Activated CD4-positive, alpha-beta T cell treated with anti-CD3 and anti-CD28 coated beads for 48 hours (primary cell): Measurements from ENCODE around the gene UTF1.
"Not testable (repeated sequence)": the region's sequence is repeated elsewhere in the genome, so short reads cannot be mapped to it uniquely, and the experiment has no call there.

Experiments
- DNase-seq: peaks from one replicate; pipeline ENCODE4 v3.0.0-alpha.2; 2020

The UTF1 gene

DNA sequence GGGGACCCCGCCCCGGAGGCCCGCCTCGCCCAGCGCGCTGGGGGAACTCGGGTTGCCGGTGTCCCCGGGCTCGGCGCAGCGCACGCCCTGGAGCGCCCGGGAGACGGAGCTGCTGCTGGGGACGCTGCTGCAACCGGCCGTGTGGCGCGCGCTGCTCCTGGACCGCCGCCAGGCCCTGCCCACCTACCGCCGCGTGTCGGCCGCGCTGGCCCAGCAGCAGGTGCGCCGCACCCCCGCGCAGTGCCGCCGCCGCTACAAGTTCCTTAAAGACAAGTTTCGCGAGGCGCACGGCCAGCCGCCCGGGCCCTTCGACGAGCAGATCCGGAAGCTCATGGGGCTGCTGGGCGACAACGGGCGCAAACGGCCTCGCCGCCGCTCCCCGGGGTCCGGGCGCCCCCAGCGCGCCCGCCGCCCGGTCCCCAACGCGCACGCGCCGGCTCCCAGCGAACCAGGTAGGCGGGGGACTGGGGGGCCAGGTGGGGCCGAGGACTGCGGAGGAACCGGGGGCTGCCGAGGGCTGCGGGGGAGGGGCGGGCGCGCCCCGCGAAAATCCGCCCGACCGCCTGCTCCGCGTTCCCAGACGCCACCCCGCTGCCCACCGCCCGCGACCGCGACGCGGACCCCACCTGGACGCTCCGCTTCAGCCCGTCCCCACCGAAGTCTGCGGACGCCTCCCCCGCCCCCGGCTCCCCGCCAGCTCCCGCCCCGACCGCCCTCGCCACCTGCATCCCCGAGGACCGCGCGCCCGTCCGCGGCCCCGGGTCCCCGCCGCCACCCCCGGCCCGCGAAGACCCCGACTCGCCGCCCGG, 574 bp downstream of the UTF1 start:
- peak; percentile 34 for DNase-seq

DNA sequence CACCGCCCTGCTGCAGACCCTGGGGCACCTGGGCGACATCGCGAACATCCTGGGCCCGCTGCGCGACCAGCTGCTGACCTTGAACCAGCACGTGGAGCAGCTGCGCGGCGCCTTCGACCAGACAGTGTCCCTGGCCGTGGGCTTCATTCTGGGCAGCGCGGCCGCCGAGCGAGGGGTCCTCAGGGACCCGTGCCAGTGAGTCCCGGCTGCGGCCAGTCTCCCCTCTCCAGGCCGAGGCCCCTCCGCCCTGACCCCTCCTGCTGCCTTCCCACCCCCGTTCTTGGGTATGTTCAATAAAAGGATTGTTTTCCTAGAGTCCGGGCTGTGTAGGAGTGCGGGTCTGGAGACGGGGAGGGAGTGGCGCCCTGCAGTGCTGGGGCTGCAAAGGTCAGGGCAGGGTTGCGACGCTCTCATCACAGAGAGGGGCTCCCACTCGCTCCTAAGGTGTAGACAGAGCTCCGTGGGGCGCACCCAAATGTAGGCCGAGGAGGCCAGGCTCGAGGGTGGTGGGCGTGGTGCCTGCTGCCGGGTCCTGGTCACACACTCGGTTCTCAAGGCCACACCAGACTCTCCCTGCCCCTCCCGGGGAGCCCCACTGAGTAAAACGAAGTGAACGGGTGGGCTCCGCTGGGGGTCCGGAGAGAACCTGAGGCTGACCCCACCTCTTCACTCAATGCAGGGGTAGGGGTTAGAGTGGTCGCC, 1.4 kb downstream of the UTF1 start:
- no peak for DNase-seq

DNA sequence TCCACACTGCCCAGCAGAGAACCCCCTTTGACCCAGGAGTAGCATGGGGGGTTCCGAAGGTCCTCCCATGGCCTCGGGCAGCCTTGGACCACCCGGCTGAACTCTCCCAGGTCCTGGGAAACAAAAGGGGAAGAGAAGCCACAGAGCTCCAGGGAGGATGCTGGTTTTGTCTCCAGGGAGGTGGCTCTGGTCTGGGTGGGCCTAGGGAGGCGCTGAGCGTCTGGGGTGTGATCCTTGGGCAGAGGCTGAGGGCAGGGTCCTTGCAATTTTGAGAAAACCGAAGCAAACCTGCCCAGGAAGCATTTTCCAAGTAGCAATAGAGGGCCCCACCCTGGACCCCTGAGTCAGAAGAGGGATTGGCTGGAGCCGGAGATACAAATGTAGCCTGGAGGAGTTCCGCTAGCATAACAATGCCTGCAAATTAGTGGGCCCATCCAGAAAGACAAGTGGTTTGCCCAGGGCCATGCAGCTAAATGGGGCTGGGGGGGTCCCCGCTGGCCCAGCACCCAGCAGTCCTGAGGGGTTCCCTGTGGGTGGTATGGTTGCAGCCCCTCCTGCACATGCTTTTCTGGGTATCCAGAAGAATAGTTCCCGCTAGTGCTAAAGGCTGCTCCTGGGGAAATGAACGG, 2.0 kb downstream of the UTF1 start:
- DNase-seq = no peak

GRCh38 chr10:133234796-133235195, 4.8 kb downstream of the UTF1 start:
- DNase-seq = not testable (repeated sequence)

- no peak for DNase-seq
These were observed 5.3 kb downstream of the UTF1 start for GRCh38 chr10:133235265-133235855.

DNA sequence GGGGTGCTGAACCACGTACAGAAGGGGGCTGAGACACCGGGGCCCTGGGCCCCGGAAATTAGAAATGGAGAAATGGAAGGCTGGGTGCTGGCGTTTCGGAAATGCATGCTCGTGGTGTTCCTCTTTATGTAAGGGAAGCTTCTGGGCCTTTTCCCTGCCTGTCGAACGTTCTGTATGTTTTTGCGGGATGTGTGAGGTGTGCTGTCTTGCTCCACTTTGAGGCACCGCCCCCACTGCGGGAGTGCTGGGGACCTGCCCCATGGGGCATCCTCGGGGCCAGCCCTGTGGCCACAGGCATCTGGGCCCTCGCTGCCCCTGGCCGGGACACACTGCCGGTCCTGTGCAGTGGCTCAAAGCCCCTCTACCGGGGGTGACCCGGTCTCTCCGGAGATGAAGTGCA, 5.9 kb downstream of the UTF1 start:
- no peak for DNase-seq

GRCh38 chr10:133236401-133237240, 6.6 kb downstream of the UTF1 start:
- DNase-seq = no peak

- DNase-seq = no peak
These were observed 7.2 kb downstream of the UTF1 start for GRCh38 chr10:133237241-133237587.

GRCh38 chr10:133237588-133238465, 7.8 kb downstream of the UTF1 start, which contains the start of gene VENTX:
Gene VENTX (plus strand): TSS chr10:133237855. CDS start chr10:133237915, 60 bp downstream.
- no peak for DNase-seq

DNA sequence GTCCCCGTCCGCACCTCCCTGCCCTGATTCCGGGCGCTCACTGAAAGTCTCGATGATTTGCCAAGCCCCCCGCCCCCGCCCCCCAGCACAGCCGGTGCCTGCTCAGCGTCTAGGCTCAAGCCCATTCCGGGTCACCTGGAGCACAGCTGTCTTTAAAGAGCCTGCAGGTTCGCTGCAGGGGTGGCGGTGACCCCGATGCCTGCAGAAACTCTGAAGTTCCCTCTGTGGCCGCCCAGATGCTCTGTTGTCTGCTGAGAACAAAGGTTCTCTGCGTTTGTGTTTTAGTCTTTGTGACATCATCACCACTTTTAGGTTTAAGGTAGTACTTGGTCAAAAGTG, 8.4 kb downstream of the UTF1 start:
- DNase-seq = no peak

DNA sequence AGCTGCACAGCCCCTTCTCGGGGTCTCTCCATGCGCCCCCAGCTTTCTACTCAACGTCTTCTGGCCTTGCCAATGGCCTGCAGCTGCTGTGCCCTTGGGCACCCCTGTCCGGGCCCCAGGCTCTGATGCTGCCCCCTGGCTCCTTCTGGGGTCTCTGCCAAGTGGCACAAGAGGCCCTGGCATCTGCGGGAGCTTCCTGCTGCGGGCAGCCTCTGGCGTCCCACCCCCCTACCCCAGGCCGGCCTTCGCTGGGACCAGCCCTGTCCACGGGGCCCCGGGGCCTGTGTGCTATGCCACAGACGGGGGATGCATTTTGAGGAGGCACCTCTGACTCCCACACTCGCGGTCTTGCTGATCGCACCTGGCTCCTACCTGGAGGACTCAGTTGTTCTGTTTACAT, 10.0 kb downstream of the UTF1 start:
- no peak for DNase-seq

DNA sequence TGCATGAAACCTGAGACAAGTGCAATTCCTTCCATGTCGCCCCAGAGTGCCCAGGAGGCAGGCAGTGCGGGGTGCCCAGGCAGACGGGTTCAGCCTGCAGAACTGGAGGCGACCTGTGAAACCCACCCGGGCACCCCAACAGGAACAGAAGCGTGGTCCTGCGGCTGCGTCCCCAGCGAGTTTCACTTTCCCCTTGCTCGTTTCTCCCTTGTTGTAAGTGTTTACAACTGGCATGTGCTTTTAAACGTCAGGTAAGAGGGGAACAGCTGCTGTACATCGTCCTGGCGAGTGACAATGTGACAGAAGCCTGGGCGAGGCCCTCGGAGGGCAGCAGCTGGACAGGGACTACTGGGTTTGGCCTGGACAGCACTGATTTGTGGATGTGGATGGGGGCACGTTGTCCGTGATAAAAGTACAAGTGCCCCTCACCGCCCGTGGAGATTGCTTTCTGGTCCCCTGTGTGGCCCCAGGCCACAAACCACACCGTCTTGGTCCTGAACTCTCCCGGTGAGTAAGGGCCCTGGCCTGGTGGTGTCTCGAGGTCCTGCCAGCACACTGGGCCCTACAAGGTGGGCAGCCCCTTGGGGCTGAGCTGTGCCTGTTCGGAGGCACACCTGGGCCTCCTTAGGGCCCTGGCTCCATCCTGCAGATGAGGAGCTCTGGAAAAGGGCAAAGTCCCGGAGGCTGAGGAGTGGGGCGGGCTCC, 11.6 kb downstream of the UTF1 start:
- no peak for DNase-seq

DNA sequence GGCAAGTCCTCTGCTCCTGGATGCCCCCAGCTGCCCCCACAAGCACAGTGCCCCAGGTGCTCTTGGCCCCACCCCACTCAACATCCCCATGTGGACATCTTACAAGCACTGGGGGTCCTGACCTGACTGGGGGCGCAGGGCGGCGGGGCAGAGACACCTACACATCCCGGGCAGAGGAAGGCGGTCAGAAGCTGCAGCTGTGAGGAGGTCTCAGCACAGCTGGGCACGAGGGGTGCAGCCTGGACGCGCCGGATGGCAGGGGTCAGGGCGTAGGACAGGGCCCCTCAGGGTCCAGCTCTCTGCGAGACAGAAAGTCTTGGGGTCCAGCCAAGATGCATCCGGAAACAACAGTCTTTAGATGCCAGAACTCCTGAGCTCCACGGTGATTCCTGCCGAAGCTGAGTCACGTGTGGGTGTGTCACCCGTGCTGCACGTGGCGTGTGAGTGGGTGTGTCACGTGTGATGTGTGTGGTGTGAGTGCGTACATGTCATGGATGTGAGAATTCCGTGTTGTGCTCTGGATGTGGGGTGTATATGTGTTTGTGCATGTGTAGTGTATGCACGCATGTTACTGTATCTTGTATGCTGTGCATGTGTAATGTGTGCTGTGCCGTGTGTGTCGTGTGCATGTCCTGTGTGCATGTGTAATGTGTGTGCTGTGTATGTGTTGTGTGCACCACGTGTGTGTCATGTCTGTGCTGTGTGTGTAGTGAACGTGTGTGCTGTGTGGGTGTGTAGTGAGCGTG, 12.8 kb downstream of the UTF1 start:
- DNase-seq = no peak

DNA sequence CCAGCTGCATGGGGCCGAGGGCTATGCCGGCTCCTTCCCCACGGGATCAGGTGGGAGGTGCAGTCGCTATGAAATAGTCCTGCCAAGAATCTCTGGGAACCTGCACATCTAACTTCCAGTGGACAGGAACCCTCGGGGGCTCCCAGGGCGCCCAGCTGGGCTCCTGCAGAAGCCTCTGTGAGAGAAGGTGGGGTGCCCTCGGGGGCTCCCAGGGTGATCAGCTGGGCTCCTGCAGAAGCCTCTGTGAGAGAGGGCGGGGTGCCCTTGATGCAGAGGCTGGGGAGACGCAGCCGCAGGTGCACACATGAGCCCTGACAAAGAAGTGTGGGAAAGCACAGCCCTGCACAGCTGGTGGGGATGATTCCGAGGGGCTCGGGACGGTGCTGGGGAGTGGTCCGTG, 13.6 kb downstream of the UTF1 start:
- no peak for DNase-seq

- no peak for DNase-seq
These were observed 15.6 kb downstream of the UTF1 start for GRCh38 chr10:133245439-133246235.

GRCh38 chr10:133246236-133246626, 16.2 kb downstream of the UTF1 start:
- no peak for DNase-seq

GRCh38 chr10:133247681-133248333, 17.8 kb downstream of the UTF1 start:
- no peak for DNase-seq

DNA sequence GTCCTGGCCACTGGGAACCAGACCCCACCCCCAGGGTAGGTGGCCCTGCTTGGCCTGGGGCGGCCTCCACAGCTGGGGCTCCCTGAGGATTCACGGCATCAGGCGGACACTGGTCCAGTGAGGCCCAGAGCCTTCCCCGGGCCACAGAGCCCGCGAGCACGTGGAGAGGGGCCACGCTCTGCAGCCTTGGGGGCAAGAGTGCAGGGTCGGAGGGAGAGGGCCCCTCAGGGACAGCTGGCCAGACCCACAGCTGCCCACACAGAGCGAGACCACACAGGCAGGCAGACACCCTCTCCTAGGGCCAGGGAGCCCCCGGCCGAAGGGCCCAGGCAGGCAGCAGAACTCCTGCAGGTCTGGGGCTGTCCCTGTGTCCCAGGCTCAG, 18.3 kb downstream of the UTF1 start:
- no peak for DNase-seq
